Thoracic aorta (tissue), 2 donors: ENCODE measurements around the gene TSPO2. TPM values are rescaled to one million over a fixed set of nuclear protein-coding genes. Genes with fewer than 3 reads are reported as not detected.
"Not testable (repeated sequence)": the region's sequence is repeated elsewhere in the genome, so short reads cannot be mapped to it uniquely, and the experiment has no call there.

Experiments
- ATAC-seq: fragments of 150-250 bp; one replicate; pipeline ENCODE4 v1.8.0; 2017; ENCODE audit warnings: low read depth; ENCODE audit not compliant: insufficient number of reproducible peaks, low FRiP score
- DNase-seq: peaks from one replicate; pipeline ENCODE4 v3.0.0-alpha.2; 2020; ENCODE audit warnings: low spot score
- H3K27ac ChIP-seq, 2 donors: fragments of 200-600 bp; sonication (generic); 1 replicate in 1 of 2; 2 replicates in 1 of 2; pipeline ENCODE4 v1.5.1; 2016; ENCODE audit warnings: mild to moderate bottlenecking in 2 of 2, moderate library complexity in 2 of 2
- H3K27me3 ChIP-seq: fragments of 200-600 bp; sonication (generic); replicated peaks from 2 replicates; pipeline ENCODE4 v1.6.0; 2016; ENCODE audit warnings: mild to moderate bottlenecking; ENCODE audit not compliant: insufficient read depth
- H3K36me3 ChIP-seq: fragments of 200-600 bp; sonication (generic); one replicate; pipeline ENCODE4 v1.5.1; 2016
- H3K4me1 ChIP-seq, 2 donors: fragments of 200-600 bp; sonication (generic); 1 replicate in 1 of 2; 2 replicates in 1 of 2; pipeline versions ENCODE4 v1.5.1 to v1.6.0; 2016; ENCODE audit warnings: low read depth in 2 of 2, mild to moderate bottlenecking in 1 of 2; ENCODE audit not compliant: control insufficient read depth in 1 of 2
- H3K4me3 ChIP-seq: fragments of 200-600 bp; sonication (generic); 2 replicates; pipeline ENCODE4 v1.5.1; 2016; ENCODE audit warnings: mild to moderate bottlenecking
- H3K9me3 ChIP-seq: fragments of 200-600 bp; sonication (generic); 2 replicates; pipeline ENCODE4 v1.5.1; 2016
- total RNA-seq, 2 donors: library from RNA; depleted of rRNA; stranded (reverse); fragments of >200 nt; gene quantifications; one replicate each; pipeline versions ENCODE4 v1.1.0 to v1.2.3, GENCODE V29; 2016
- TF ChIP-seq, protein P1 (sequence below): fragments of 200-600 bp; sonication (generic); IDR thresholded peaks from one replicate; pipeline ENCODE4 v1.5.1; 2019; ENCODE audit warnings: antibody characterized with exemption

The TSPO2 gene
- total RNA-seq, 2 donors from 2014 or later, result not detected

GRCh38 chr6:41009669-41010068, 32.6 kb upstream of the TSPO2 start:
- Histone ChIP-seq H3K4me1 (no peaks in the 10 kb centered on the region), H3K27ac (no peak overlapping the region), H3K27me3 (no peaks in the 10 kb centered on the region), H3K9me3 (no peaks in the 10 kb centered on the region), H3K4me3 (no peak overlapping the region), H3K36me3 (no peaks in the 10 kb centered on the region)
- TF ChIP-seq, protein P1, sequence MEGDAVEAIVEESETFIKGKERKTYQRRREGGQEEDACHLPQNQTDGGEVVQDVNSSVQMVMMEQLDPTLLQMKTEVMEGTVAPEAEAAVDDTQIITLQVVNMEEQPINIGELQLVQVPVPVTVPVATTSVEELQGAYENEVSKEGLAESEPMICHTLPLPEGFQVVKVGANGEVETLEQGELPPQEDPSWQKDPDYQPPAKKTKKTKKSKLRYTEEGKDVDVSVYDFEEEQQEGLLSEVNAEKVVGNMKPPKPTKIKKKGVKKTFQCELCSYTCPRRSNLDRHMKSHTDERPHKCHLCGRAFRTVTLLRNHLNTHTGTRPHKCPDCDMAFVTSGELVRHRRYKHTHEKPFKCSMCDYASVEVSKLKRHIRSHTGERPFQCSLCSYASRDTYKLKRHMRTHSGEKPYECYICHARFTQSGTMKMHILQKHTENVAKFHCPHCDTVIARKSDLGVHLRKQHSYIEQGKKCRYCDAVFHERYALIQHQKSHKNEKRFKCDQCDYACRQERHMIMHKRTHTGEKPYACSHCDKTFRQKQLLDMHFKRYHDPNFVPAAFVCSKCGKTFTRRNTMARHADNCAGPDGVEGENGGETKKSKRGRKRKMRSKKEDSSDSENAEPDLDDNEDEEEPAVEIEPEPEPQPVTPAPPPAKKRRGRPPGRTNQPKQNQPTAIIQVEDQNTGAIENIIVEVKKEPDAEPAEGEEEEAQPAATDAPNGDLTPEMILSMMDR, result no peak
- ATAC-seq, result no peak
- no peak for DNase-seq

DNA sequence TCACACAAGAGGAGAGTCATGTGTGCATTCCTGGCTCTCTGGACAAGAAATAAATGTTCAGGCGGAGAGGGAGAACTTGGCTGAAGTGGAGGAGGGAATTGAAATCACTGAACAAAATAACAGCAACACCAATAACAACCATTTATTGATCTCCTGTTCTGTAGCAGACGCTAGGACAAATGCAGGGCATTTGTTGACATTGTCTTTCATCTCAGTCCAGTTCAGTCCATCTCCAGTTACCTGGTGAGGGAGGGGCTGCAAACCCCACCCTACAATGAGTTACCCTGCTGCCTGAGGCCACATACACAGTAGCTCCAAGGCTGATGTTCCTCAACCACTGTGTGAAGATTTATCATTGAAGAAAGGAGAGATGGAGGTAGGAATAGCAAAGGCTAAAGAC, 30.6 kb upstream of the TSPO2 start:
- ATAC-seq, result no peak
- no peaks in the 10 kb centered on the region for H3K36me3 ChIP-seq
- H3K9me3 ChIP-seq, result no peaks in the 10 kb centered on the region
- no peaks in the 10 kb centered on the region for H3K27me3 ChIP-seq
- H3K4me3 ChIP-seq, result no peak overlapping the region
- TF ChIP-seq, protein P1, result no peak
- DNase-seq, result no peak
- H3K4me1 ChIP-seq, result no peaks in the 10 kb centered on the region
- H3K27ac ChIP-seq, result no peak overlapping the region

- H3K36me3 ChIP-seq, result no peaks in the 10 kb centered on the region
- no peaks in the 10 kb centered on the region for H3K4me1 ChIP-seq
- H3K9me3 ChIP-seq, result no peaks in the 10 kb centered on the region
- H3K4me3 ChIP-seq, result no peak overlapping the region
- no peak overlapping the region for H3K27ac ChIP-seq
- TF ChIP-seq, protein P1, result no peak
- DNase-seq (no peak), ATAC-seq (no peak)
- H3K27me3 ChIP-seq, result no peaks in the 10 kb centered on the region
Observed at GRCh38 chr6:41013466-41014153, 28.7 kb upstream of the TSPO2 start.

DNA sequence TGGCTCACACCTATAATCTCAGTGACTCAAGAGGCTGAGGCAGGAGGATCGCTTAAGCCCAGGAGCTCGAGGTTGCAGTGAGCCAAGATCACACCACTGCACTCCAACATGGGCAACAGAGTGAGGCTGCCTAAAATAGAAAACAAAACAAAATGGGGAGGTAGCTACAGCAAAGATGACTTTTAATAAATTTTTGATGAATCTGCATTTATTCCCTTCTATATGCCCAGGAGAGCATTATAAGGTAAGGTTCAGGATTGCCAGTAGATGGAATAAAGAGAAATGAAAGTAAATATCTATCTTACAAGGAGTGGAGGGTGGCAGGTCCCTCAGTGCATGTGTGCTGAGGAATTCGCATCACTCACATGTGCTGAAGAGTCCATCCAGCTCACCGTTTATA, 27.5 kb upstream of the TSPO2 start:
- Histone ChIP-seq H3K9me3 (no peaks in the 10 kb centered on the region), H3K4me1 (no peaks in the 10 kb centered on the region), H3K27ac (no peak overlapping the region), H3K27me3 (no peaks in the 10 kb centered on the region), H3K36me3 (no peaks in the 10 kb centered on the region), H3K4me3 (no peak overlapping the region)
- DNase-seq, result no peak
- no peak for ATAC-seq
- TF ChIP-seq, protein P1, result no peak

DNA sequence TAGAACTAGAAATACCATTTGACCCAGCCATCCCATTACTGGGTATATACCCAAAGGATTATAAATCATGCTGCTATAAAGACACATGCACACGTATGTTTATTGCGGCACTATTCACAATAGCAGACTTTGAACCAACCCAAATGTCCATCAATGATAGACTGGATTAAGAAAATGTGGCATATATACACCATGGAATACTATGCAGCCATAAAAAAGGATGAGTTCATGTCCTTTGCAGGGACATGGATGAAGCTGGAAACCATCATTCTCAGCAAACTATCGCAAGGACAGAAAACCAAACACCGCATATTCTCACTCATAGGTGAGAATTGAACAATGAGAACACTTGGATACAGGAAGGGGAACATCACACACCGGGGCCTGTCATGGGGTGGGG, 26.4 kb upstream of the TSPO2 start:
- not testable (repeated sequence) for DNase-seq, H3K4me3 ChIP-seq, H3K36me3 ChIP-seq, H3K27ac ChIP-seq, H3K9me3 ChIP-seq, H3K4me1 ChIP-seq, H3K27me3 ChIP-seq, ATAC-seq

GRCh38 chr6:41017663-41018062, 24.6 kb upstream of the TSPO2 start:
- H3K27me3 ChIP-seq, result no peaks in the 10 kb centered on the region
- H3K9me3 ChIP-seq, result no peaks in the 10 kb centered on the region
- no peak for ATAC-seq
- TF ChIP-seq, protein P1, result no peak
- no peak for DNase-seq
- H3K27ac ChIP-seq, result no peak overlapping the region
- no peaks in the 10 kb centered on the region for H3K36me3 ChIP-seq
- no peaks in the 10 kb centered on the region for H3K4me1 ChIP-seq
- no peak overlapping the region for H3K4me3 ChIP-seq
